Renal pelvis (tissue), 4 donors: Measurements from ENCODE around the gene PCSK2. TPM values are rescaled to one million over a fixed set of nuclear protein-coding genes. Genes with fewer than 3 reads are reported as not detected.

Experiments
- DNase-seq: peaks from one replicate; pipeline ENCODE4 v3.0.0-alpha.2; 2013
- polyA plus RNA-seq, 3 donors: library from polyadenylated mRNA; unstranded; fragments of 120-200 nt; gene quantifications; one replicate each; pipeline ENCODE4 v1.2.1, GENCODE V29; 2013; ENCODE audit not compliant: insufficient read length in 3 of 3

The PCSK2 gene
- polyA plus RNA-seq, 3 donors, result 0.62 to 1.0 (median 0.62) TPM

GRCh38 chr20:17443131-17443858, 216.5 kb downstream of the PCSK2 start:
- DNase-seq, result no peak

DNA sequence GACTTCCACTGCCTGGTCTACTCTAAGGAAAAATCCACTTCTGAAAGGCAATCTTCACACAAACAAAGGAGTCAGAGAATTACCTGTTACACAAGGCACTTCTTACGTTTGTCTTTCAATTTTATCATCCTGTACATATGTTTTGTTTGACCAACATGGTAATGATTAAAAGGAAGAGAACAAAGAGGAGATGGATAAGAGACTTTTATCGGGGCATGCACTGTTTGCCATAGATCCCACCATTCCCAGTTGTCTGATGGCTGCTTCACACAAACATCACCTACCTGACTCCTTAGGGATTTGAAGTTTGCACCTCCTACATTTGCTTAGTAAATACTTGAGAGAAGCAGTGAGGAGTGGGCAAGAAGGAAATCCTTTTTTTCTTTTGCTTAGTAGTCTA, 217.3 kb downstream of the PCSK2 start:
- DNase-seq, result no peak

DNA sequence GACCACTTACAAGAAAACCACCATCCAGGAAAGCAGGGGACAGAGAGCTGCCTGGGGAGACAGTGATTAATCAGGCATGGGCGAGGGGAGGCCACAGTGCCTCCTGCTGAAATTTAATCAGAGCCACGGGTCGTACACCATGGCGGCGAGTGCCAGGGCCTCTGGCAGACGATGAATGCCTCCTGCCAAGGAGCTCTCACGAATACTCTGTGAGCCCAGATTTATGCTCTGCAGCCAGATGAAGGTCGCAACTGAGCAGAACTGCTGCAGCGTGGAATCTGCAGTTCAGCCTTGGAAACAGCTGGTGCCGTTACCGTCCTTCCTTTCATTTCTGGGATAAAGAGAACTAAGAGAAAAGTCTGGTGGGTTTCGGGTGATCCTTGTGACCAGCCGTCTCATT, 218.7 kb downstream of the PCSK2 start:
- DNase-seq, result peak; percentile 23

- no peak for DNase-seq
Observed at GRCh38 chr20:17446171-17446570, 219.3 kb downstream of the PCSK2 start.

- no peak for DNase-seq
Observed at GRCh38 chr20:17448071-17448470, 221.2 kb downstream of the PCSK2 start.

DNA sequence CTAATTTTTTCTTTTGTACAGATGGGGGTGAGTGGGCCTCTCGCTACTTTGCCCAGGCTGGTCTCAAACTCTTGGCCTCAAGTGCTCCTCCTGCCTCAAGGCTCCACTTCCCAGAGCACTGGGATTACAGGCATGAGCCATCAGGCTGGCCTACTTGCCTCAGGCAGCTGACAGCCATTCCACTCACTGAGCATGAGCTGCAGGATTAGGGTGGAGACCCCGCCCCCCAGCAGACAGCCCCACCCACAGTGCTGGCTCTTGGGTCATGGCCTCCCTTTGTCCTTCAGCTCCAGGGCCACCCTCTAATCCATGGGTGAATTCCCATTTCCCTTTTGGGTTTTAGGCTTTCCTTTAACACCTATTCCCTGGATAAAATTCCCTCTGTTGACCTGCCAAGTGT, 222.2 kb downstream of the PCSK2 start:
- no peak for DNase-seq

DNA sequence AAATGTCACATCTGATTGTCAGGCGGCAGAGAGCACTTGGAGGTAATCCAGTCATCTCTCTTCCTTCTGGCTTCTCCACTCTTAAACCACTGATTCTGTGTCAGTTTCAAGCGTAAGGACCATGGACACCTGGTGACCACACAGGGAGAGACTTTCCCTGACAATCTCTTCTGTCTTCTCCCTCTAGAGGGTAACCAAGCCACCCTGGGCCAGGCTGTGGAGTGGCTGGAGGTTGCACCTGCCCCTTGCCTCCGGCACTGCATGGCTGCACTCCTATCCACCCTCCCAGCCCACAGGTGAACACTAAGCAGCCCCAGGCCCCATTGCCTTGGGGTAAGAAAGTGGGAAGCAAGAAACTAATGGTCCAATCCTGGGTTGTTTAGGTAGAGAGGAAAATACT, 225.6 kb downstream of the PCSK2 start:
- DNase-seq, result no peak

DNA sequence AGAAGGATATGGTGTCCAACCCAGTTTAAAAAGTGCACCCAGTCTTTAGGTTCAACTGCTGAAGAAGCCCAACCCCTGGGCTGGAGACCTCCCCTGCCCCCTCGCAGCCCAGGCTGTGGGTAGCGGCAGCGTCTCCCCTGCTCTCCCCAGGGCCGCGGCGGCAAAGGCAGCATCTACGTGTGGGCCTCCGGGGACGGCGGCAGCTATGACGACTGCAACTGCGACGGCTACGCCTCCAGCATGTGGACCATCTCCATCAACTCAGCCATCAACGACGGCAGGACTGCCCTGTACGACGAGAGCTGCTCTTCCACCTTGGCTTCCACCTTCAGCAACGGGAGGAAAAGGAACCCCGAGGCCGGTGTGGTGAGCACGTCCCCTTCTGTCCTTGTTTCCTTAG, 226.8 kb downstream of the PCSK2 start:
- DNase-seq, result no peak

DNA sequence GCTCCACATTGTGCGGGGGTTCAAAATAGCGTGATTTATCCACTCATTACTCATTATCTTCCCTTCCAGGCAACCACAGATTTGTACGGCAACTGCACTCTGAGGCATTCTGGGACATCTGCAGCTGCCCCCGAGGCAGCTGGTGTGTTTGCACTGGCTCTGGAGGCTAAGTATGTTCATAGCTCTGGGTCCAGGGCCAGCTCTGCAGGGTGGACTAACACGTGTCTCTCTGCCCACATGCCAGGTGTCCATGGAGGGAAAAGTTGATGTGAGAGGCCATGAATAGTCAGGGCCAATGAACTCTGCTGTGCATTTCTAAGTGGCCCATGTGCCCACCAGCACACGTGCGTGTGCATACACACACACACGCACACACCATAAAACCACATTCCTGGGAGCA, 229.4 kb downstream of the PCSK2 start:
- no peak for DNase-seq

DNA sequence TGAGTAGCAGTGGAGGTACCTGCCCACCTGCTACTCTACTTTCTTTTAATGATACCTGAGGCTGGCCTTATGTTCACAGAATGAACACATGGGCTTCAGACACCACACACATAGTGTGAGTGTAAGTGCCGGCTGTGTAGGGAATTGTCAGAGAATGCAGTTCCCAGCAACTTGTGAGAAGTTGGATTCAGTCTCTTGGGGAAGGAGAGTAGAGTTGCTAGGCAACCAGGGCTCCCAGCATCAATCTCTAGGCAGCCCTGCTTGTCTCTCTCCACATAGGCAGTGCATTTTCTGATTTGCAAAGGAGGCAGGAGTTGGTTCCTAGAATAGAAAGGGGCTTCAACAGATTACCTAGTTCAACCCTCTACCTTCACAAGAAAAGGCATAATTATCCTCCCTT, 230.2 kb downstream of the PCSK2 start:
- no peak for DNase-seq

DNA sequence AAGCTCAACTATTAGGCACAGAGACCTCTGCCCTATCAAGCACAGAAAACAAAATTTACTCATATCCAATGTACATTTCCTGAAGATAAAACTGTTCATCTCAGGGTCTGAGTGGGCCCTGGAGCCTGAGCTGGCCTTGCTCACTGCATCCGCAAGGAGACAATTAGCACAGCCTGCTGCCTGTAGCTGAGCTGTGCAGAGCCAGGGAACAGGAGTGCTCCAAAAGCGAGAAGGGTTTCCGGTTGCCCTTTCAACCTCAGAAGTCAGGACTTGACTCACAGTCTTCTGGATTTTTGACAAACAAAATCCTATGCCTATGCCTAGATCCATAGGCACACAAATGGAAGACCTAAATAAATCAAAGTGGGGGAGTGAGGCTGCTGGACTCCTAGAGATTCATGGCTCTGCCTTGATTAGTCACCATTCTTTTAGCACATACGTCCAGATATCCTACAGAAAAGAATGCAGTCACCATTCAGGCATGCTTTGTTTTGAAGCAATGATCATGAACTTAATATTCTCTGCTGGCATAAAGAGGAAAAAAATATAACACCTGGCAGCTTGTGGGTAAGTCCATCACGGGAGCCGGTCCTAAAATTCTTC, 230.8 kb downstream of the PCSK2 start:
- no peak for DNase-seq

DNA sequence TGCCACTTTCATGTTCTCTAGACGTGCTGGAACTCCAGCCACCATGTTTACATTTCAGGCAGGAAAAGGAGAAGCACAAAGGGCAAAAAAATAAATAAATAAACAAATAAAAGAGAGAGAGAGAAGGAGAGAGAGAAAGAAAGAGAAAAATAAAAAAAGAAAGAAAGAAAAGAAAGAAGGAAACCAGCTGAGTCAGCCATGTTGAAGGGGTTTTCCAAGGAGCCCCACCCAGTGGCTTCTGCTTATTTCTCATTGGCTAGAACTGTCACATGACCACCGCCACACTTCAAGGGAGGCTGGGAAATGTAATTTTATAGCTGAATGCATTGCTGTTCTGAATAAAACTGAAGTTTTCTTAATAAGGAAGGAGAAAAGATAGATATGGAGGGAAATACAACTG, 233.3 kb downstream of the PCSK2 start:
- no peak for DNase-seq

- no peak for DNase-seq
Observed at GRCh38 chr20:17461941-17462340, 235.1 kb downstream of the PCSK2 start.

DNA sequence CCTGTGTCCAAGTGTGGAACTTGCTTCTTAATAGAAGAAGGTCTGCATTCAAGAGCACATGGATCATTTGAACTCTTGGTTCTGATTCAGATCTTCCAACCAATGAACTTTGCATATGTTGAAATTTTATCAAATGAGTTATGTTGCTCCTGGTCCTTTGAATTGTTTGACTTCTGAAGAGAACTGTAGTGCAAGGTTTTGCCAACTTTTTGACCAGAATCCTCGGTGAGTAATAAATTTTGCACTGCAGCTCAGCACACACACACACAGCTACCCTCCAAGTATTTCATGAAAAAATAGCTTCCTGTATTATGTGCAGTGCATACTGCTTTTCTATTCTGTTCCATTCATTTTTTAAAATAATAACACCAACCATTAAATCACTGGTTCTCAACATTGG, 236.9 kb downstream of the PCSK2 start:
- DNase-seq, result no peak

- DNase-seq, result no peak
Observed at GRCh38 chr20:17465236-17465635, 238.4 kb downstream of the PCSK2 start.

GRCh38 chr20:17466641-17467040, 239.8 kb downstream of the PCSK2 start:
- no peak for DNase-seq

GRCh38 chr20:17467120-17467655, 240.3 kb downstream of the PCSK2 start:
- DNase-seq, result no peak

GRCh38 chr20:17468073-17468840, 241.4 kb downstream of the PCSK2 start:
- DNase-seq, result no peak

DNA sequence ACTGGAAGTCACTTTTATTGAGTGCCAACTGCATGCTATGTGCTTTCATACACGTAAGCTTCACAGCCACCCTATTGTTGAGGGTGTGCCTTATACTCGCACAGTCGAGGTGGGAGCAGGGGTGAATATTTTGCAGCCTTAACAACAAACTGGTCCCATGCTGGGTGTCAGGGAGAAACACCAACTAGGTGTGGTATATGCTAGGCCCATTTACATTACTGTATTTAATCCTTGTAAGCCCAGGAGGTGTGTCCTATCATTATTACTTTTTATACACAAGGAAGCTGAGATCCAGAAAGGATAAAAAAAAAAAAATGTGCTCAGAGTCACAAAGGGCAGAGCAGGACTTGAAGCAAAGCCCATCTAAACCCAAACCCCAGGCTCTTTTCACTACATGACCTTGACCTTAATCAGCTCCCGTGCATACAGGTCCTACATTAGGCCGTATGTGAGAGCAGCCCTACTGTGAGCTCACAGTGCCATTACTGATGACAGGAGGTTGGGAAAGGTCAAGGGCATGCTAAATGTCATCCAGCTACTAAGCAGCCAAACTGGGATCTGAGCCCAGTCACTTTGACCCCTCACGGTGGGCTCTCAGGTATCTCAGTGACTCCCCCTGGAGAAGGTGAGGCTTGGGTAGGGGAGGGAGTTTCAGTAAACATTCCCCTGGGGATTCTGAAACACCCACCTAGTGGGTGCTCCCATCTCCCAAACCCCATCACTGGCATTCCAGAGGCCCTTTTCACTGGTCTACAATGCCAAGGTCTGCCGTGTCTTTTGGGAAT, 242.6 kb downstream of the PCSK2 start:
- no peak for DNase-seq

DNA sequence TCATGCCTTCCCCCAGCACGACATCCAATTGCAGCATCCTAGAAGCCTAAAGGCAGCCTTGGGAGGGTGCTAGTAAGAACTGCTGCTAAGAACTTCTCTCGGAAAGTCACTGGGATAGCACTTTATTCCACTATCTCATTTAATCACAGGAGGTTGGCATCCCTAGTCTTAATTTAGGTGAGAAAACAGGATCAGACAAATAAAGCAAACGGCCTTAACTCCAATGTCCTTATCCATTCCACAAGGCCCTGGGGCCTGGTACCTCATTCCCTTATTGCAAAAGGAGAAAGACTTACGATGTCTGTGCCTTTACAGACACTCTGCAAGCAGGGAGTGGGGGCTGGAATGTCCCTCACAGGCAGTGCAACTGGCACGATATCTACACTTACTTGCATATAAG, 243.7 kb downstream of the PCSK2 start:
- no peak for DNase-seq

GRCh38 chr20:17470973-17471372, 244.1 kb downstream of the PCSK2 start:
- no peak for DNase-seq

DNA sequence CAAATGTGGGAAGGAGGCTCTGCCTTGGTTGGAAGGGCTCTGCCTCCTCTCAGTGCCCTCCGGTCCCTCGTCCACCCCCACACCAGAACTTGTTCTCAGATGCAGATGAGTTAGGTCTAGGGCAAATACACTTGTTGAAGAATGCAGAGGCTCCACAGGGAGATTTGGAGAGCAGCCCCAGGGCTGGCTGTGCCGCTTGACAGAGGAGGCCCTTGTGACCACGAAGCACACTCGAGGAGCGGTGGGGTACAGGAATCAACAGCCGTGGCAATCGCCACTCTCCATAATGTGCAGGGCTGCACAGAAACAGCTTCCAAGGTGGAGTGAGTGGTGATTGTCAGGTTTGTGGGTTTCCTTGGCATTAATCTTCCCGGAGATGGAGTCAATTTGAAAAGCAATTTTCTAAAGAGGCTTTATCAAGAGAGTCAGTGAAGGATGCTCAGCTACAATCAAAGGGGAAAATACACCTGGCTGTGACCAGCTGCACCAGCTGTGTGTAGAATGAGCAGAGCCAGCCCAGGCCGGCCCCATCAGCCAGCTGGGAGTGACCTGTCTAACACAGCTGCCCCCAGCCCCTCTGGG, 244.9 kb downstream of the PCSK2 start:
- DNase-seq, result no peak
